Activated CD4-positive, alpha-beta memory T cell treated with anti-CD3 and anti-CD28 coated beads, Interleukin-2, amount 10 ng/mL, durations not matched to agents 7 days and 5 days (primary cell): ENCODE results near the gene NPC1L1. TPM values are rescaled to one million over a fixed set of nuclear protein-coding genes. Genes with fewer than 3 reads are reported as not detected.
"Not testable (repeated sequence)": the region's sequence is repeated elsewhere in the genome, so short reads cannot be mapped to it uniquely, and the experiment has no call there.

ENCODE experiments used
- CTCF ChIA-PET: fragments of 350-600 bp; sonication (Branson Sonifier 250); formaldehyde crosslinking; loops from one replicate; lab custom pipeline; 2021; ENCODE audit warnings: antibody characterized with exemption, inconsistent platforms; lab: Charles Lee
- POLR2A ChIA-PET: fragments of 350-600 bp; sonication (Branson Sonifier 250); formaldehyde crosslinking; loops from one replicate; lab custom pipeline; 2021; ENCODE audit warnings: antibody characterized with exemption; lab: Charles Lee
- DNase-seq: peaks from one replicate; pipeline ENCODE4 v3.0.0-alpha.2; 2020
- H3K27ac Mint-ChIP-seq: one replicate; pipeline ENCODE4 v1.8.0; 2021; ENCODE audit warnings: mild to moderate bottlenecking, mixed read lengths
- H3K27me3 Mint-ChIP-seq: one replicate; pipeline ENCODE4 v1.8.0; 2021; ENCODE audit warnings: mixed read lengths
- H3K36me3 Mint-ChIP-seq: one replicate; pipeline ENCODE4 v1.8.0; 2021; ENCODE audit warnings: low read depth, mixed read lengths
- H3K4me1 Mint-ChIP-seq: one replicate; pipeline ENCODE4 v1.8.0; 2021; ENCODE audit warnings: mixed read lengths
- H3K4me3 Mint-ChIP-seq: one replicate; pipeline ENCODE4 v1.8.0; 2021; ENCODE audit warnings: mild to moderate bottlenecking, mixed read lengths
- H3K9me3 Mint-ChIP-seq: one replicate; pipeline ENCODE4 v1.8.0; 2021; ENCODE audit warnings: mixed read lengths
- total RNA-seq, 2 experiments: library from RNA; stranded (reverse); gene quantifications; one replicate each; pipeline ENCODE4 v1.2.3, GENCODE V29; 2021

NPC1L1 gene
- total RNA-seq, 2 experiments from 2014 or later: not detected

DNA sequence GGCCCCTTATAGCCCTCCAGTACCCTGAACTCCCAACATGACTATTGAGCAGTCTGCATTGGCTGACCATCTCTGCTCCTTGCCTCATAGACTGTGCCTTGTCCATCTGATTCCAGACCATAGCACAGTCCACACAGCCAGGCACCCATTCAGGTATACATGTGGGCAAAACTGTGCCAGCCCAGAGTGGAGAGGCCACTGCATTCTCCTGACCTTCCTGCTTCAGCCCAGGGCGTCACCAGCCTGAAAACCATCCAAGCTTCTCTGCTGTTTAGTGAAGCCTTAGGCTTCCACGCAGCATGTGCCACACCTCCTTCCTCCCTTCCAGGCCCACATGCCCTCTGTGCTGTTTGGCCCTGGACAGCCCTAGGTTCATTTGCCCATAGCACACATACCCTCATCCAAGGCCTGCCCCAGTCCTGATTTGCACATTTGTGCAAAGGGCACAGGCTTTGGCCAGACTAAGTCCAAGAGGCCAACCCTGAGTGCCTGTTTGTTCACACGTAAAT is 22.1 kb upstream of the NPC1L1 start:
- Mint-ChIP-seq H3K4me1 (peaks cover 2% of the 10 kb centered on the region), H3K36me3 (peaks cover 37% of the 10 kb centered on the region), H3K9me3 (no peaks in the 10 kb centered on the region), H3K27me3 (no peaks in the 10 kb centered on the region), H3K4me3 (no peak overlapping the region), H3K27ac (no peak overlapping the region)
- DNase-seq: no peak
- CTCF ChIA-PET: interaction anchor here (0.9 kb wide), 1 partner anchor 11 kb away, joined by 3 read pairs; no protein-coding TSS in a partner anchor
- POLR2A ChIA-PET: no interaction called here

DNA sequence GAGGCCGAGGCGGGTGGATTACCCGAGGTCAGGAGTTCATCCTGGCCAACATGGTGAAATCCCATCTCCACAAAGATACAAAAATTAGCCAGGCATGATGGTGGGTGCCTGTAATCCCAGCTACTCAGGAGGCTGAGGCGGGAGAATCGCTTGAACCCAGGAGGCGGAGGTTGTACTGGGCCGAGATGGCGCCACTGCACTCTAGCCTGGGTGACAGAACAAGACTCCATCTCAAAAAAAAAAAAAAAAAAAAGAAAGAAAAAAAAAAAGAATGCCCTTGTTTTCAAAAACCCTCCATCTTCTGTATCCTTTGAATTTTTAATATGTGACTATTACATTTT is 21.5 kb upstream of the NPC1L1 start:
- DNase-seq, H3K4me1 Mint-ChIP-seq, H3K27ac Mint-ChIP-seq, H3K9me3 Mint-ChIP-seq, POLR2A ChIA-PET, H3K27me3 Mint-ChIP-seq, H3K4me3 Mint-ChIP-seq: not testable (repeated sequence)
- CTCF ChIA-PET: interaction anchor here (0.5 to 0.9 kb wide), 2 partner anchors 12 to 168 kb away, joined by 3 read pairs; no protein-coding TSS in a partner anchor
- H3K36me3 Mint-ChIP-seq: peaks cover 32% of the 10 kb centered on the region

DNA sequence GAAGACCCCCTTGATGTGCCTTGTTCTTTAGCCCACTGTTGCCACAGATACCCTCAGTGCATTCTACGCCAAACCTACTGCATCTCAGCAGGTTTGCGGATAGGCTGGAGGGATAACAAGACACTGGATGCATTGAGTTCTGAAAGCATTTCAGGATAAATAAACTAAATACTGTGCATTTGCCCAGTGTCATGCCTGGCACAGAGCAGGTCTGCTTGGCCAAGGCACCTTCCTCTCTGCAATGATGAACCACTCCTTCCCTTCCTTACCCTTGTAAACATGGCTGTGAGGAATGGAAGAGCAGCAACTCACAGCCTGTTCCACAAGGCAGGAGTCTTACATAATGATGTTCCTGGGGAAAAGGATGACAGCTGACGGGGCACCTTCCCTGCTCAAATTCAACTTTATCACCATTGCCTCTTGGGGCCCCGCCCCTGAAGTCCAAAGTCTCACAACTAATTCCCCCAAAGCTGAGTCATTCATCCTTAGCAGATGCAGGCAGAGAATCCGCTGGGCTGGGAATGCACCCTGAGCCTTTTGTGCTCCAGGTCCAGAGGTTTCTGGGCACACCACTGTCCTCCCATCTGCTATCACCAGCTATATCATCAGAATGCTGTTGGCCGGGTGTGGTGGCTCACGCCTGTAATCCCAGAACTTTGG is 21.0 kb upstream of the NPC1L1 start:
- Mint-ChIP-seq H3K36me3 (peaks cover 27% of the 10 kb centered on the region), H3K27ac (no peak overlapping the region), H3K27me3 (peaks cover 2% of the 10 kb centered on the region), H3K9me3 (no peaks in the 10 kb centered on the region), H3K4me3 (no peak overlapping the region), H3K4me1 (peaks cover 2% of the 10 kb centered on the region)
- CTCF ChIA-PET: interaction anchor here (0.5 to 1.1 kb wide), 3 partner anchors 12 to 169 kb away, joined by 3 read pairs; no protein-coding TSS in a partner anchor
- no peak for DNase-seq
- POLR2A ChIA-PET: interaction anchor here (2.5 kb wide), 1 partner anchor 12 kb away, joined by 9 read pairs; the partner anchor contains the start of gene DDX56

DNA sequence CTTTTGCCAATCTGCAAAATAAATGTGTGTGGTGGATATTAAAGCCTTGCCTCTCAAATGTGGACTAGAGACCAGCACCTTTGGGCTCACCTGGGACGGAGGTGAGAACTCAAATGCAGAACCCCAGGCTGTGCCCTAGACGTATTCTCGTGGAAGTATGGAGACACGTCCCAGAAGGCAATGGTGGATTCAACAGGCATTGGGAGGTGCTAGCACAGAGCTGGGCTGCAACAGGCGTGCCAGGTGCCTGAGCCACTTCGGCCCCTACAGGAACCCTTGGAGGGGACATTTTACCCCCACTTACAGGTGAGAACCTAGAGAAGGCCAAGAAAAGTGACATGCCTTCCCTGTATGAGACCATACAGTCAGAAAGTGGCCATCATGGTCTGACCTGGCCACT is 20.4 kb upstream of the NPC1L1 start:
- ChIA-PET CTCF (interaction anchor here (1.1 kb wide), 1 partner anchor 27 kb away, joined by 3 read pairs; no protein-coding TSS in a partner anchor), POLR2A (interaction anchor here (0.7 to 2.5 kb wide), 2 partner anchors 12 to 71 kb away, joined by 4 to 9 read pairs; partner anchors contain the start of genes DDX56 and NUDCD3)
- no peak overlapping the region for H3K27ac Mint-ChIP-seq

DNA sequence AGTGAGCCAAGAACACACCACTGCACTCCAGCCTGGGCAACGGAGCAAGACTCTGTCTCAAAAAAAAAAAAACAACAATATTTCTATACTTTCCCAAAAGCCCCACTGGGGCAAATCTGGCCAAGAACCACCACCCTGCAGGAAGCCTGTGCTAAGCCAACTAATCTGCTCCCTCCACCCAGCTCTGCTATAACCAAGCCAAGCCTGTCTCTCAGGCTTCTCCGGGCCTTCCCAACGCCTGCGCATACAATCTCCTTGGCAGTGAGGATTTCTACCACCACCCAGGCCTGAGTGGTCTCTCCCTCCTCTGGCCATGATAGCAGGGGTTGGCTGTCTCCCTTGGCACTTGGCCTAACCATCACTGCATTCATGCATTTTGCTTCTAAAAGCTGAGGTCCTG is 18.4 kb upstream of the NPC1L1 start:
- no peak overlapping the region for H3K27ac Mint-ChIP-seq
- peaks cover 6% of the 10 kb centered on the region for H3K36me3 Mint-ChIP-seq
- H3K27me3 Mint-ChIP-seq: peaks cover 2% of the 10 kb centered on the region
- H3K9me3 Mint-ChIP-seq: no peaks in the 10 kb centered on the region
- no peaks in the 10 kb centered on the region for H3K4me1 Mint-ChIP-seq
- ChIA-PET POLR2A (no interaction called here), CTCF (interaction anchor here (0.6 kb wide), 1 partner anchor 118 kb away, joined by 3 read pairs; no protein-coding TSS in a partner anchor)
- no peak overlapping the region for H3K4me3 Mint-ChIP-seq
- DNase-seq: no peak

More for the DNA sequence above, 20.4 kb upstream of the NPC1L1 start:
- Mint-ChIP-seq H3K27me3 (peaks cover 2% of the 10 kb centered on the region), H3K4me1 (peaks cover 2% of the 10 kb centered on the region), H3K36me3 (peaks cover 22% of the 10 kb centered on the region), H3K4me3 (no peak overlapping the region), H3K9me3 (no peaks in the 10 kb centered on the region)
- no peak for DNase-seq

DNA sequence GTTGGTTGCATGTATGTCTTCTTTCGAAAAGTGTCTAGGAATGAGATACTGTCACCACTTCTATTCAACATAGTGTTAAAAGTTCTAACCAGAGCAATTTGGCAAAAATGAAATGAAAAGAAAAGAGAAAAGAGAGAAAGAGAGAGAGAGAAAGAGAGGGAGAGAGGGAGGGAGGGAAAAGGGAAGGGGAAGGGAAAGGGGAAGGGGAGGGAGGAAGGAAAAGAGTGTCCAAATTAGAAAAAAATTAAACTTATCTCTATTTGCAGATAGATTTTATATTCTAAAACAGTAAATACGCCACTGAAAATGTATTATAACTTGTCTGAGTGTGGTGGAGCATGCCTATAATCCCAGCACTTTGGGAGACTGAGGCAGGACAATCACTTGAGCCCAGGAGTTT is 16.4 kb upstream of the NPC1L1 start:
- POLR2A ChIA-PET: no interaction called here
- no peaks in the 10 kb centered on the region for H3K4me1 Mint-ChIP-seq
- peaks cover 6% of the 10 kb centered on the region for H3K27me3 Mint-ChIP-seq
- no peaks in the 10 kb centered on the region for H3K9me3 Mint-ChIP-seq
- H3K36me3 Mint-ChIP-seq: no peaks in the 10 kb centered on the region
- H3K4me3 Mint-ChIP-seq: no peak overlapping the region
- no peak for DNase-seq
- no peak overlapping the region for H3K27ac Mint-ChIP-seq
- CTCF ChIA-PET: no interaction called here

DNA sequence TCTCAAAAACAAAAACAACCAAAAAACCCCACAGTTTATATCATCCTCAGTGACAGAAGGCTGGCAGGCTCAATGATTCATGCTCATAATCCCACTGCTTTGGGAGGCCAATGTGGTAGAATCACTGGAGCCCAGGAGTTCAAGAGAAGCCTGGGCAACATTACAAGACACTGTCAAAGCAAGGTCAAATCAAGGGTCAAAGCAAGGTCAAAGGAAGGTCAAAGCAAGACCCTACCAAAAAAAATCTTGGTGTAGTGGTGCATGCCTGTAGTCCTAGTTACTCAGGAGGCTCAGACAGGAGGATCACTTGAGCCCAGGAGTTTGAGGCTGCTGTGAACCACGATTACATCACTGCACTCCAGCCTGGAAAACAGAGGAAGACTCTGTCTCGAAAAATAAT is 14.2 kb upstream of the NPC1L1 start:
- H3K4me1 Mint-ChIP-seq: no peaks in the 10 kb centered on the region
- ChIA-PET POLR2A (interaction anchor here (1.4 kb wide), 1 partner anchor 10 kb away, joined by 4 read pairs; no protein-coding TSS in a partner anchor), CTCF (interaction anchor here (1.4 kb wide), 1 partner anchor 11 kb away, joined by 8 read pairs; no protein-coding TSS in a partner anchor)
- no peaks in the 10 kb centered on the region for H3K36me3 Mint-ChIP-seq
- H3K27ac Mint-ChIP-seq: no peak overlapping the region
- H3K9me3 Mint-ChIP-seq: no peaks in the 10 kb centered on the region
- peaks cover 7% of the 10 kb centered on the region for H3K27me3 Mint-ChIP-seq
- no peak overlapping the region for H3K4me3 Mint-ChIP-seq
- no peak for DNase-seq

DNA sequence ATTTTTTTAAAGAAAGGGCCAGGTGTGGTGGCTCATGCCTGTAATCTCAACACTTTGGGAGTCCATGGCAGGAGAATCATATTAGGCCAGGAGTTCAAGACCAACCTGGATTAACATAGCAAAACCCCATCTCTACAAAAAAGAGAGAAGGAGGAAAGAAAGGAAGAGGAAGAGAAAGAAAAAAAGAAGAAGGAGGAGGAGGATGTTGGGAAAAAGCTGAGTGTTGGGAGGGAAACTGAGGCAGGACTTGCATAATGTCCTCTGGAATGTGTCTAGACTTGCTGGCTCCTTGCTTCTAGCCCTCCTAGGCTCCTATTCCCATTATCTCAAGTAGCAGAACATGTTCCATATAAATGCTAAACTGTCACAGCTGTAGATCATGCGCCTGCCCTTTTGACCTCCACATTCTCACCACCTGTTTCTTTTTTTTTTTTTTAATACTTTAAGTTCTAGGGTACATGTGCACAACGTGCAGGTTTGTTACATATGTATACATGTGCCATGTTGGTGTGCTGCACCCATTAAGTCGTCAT is 11.4 kb upstream of the NPC1L1 start:
- H3K27ac Mint-ChIP-seq, CTCF ChIA-PET, POLR2A ChIA-PET, H3K36me3 Mint-ChIP-seq, DNase-seq, H3K4me3 Mint-ChIP-seq, H3K4me1 Mint-ChIP-seq, H3K9me3 Mint-ChIP-seq: not testable (repeated sequence)
- H3K27me3 Mint-ChIP-seq: peaks cover 28% of the 10 kb centered on the region

DNA sequence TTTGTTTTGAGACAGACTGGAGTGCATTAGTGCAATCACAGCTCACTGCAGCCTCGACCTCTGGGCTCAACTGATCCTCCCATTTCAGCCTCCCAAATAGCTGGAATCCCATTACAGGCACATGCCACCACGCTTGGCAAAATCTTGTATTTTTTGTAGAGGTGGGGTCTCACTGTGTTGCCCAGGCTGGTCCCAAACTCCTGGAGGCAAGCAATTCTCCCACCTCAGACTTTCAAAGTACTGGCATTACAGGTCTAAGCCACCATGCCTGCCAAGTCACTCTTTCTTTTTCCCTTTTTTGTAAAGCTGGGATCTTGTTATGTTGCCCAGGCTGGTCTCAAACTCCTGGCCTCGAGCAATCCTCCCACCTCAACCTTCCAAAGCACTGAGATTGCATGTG is 8.3 kb upstream of the NPC1L1 start:
- POLR2A ChIA-PET: interaction anchor here (0.6 kb wide), 1 partner anchor 15 kb away, joined by 3 read pairs; no protein-coding TSS in a partner anchor

DNA sequence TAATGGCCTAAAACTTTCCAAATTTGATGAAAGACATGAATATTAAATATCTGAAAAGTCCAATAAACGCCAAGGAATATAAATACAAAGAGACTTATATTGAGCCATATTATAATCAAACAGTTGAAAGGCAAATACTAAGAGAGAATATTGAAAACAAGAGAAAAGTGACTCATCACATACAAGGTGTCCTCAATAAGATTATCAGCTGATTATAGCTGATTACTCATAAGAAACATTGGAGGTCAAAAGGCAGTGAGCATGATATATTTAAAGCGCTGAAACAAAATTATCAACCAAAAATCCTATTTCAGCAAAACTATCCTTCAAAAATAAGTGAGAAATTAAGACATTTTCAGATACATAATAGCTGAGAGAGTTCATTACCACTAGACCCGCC is 7.8 kb upstream of the NPC1L1 start:
- H3K36me3 Mint-ChIP-seq: no peaks in the 10 kb centered on the region
- ChIA-PET POLR2A (interaction anchor here (0.6 kb wide), 1 partner anchor 15 kb away, joined by 3 read pairs; no protein-coding TSS in a partner anchor), CTCF (interaction anchor here (1.7 to 2.9 kb wide), 2 partner anchors 14 to 17 kb away, joined by 7 to 12 read pairs; no protein-coding TSS in a partner anchor)
- DNase-seq: no peak
- H3K4me3 Mint-ChIP-seq: no peak overlapping the region
- H3K9me3 Mint-ChIP-seq: no peaks in the 10 kb centered on the region
- H3K4me1 Mint-ChIP-seq: peaks cover 12% of the 10 kb centered on the region
- no peak overlapping the region for H3K27ac Mint-ChIP-seq
- H3K27me3 Mint-ChIP-seq: peaks cover 27% of the 10 kb centered on the region

More for the DNA sequence above, 8.3 kb upstream of the NPC1L1 start:
- Mint-ChIP-seq H3K9me3 (no peaks in the 10 kb centered on the region), H3K4me1 (peaks cover 12% of the 10 kb centered on the region), H3K36me3 (no peaks in the 10 kb centered on the region), H3K27me3 (peaks cover 27% of the 10 kb centered on the region), H3K27ac (no peak overlapping the region), H3K4me3 (no peak overlapping the region)
- CTCF ChIA-PET: interaction anchor here (2.9 kb wide), 1 partner anchor 16 kb away, joined by 12 read pairs; no protein-coding TSS in a partner anchor
- no peak for DNase-seq

DNA sequence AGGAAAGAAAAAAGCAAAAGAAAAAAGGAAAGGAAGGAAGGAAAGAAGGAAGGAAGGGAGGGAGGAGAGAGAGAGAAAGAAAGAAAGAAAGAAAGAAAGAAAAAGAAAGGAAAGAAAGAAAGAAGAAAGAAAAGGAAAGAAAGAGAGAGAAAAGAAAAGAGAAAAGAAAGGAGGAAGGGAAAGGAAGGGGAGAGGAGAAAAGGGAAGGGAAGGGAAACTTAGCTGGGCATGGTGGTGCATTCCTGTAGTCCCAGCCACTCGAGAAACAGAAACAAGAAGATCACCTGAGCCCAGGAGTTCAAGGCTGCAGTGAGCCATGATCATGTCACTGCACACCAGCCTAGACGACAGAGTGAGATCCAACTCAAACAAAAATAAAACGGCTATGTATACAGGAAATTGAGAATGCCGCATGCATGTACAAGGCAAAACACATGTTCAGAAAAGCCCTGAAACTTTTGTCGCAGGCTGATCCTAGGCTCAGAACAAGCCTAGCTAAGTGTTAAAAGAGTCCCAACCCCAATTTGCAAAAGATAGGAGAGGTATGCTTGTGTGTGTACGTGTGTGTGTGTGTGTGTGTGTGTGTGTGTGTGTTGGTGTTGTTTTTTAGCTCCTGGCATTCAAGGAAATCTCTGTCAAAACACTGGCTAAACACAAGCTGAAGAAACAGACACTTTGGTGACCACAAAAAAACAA is 6.6 kb upstream of the NPC1L1 start:
- Mint-ChIP-seq H3K9me3 (no peaks in the 10 kb centered on the region), H3K27ac (no peak overlapping the region), H3K27me3 (peaks cover 24% of the 10 kb centered on the region), H3K4me3 (no peak overlapping the region), H3K36me3 (no peaks in the 10 kb centered on the region), H3K4me1 (peaks cover 12% of the 10 kb centered on the region)
- DNase-seq: no peak
- CTCF ChIA-PET: interaction anchor here (1.7 to 2.9 kb wide), 3 partner anchors 13 to 21 kb away, joined by 3 to 12 read pairs (median 7); no protein-coding TSS in a partner anchor
- POLR2A ChIA-PET: no interaction called here

DNA sequence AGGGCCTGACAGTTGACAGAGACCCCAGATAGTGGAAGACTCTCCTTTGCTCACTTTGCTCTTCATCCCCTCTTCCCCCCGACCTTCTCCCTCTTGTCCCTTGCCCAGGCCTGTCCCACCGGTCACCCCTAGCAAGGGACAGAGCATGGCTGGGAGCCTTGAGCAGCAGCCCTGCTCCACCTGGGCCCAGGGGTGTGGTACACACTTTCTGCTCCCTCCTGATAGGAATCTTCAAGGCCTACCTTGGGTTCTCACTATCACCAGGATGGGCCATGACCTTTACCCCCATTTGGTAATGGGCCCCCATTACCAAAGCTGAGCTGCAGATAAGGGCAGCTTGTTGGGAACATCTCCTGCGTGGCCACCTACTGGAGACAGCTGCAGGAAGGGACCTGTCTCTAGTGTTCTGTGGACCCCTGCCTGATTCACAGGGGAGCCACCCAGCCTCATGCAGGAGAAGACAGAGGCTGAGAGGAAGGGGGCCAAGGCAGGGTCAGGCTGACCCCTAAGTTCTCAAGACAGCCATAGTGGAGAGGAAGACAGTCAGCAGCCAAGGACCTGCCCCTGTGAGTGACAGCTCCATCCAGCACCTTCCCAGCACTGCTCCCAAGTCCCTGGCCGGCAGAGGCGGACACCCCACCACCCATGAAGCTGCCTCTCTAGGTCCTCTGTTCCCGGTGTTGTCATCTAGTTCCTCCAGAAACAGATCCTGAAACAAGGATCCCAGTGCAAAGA is 913 bp upstream of the NPC1L1 start:
- peaks cover 2% of the 10 kb centered on the region for H3K4me1 Mint-ChIP-seq
- CTCF ChIA-PET: no interaction called here

More for the DNA sequence above, 913 bp upstream of the NPC1L1 start:
- H3K27me3 Mint-ChIP-seq: no peaks in the 10 kb centered on the region
- H3K27ac Mint-ChIP-seq: no peak overlapping the region
- POLR2A ChIA-PET: no interaction called here
- H3K4me3 Mint-ChIP-seq: no peak overlapping the region
- no peak for DNase-seq
- H3K9me3 Mint-ChIP-seq: no peaks in the 10 kb centered on the region
- H3K36me3 Mint-ChIP-seq: no peaks in the 10 kb centered on the region
